ENCODE measurements around the gene IL4.
"Not testable (repeated sequence)": the region's sequence is repeated elsewhere in the genome, so short reads cannot be mapped to it uniquely, and the experiment has no call there.

Gene IL4

DNA sequence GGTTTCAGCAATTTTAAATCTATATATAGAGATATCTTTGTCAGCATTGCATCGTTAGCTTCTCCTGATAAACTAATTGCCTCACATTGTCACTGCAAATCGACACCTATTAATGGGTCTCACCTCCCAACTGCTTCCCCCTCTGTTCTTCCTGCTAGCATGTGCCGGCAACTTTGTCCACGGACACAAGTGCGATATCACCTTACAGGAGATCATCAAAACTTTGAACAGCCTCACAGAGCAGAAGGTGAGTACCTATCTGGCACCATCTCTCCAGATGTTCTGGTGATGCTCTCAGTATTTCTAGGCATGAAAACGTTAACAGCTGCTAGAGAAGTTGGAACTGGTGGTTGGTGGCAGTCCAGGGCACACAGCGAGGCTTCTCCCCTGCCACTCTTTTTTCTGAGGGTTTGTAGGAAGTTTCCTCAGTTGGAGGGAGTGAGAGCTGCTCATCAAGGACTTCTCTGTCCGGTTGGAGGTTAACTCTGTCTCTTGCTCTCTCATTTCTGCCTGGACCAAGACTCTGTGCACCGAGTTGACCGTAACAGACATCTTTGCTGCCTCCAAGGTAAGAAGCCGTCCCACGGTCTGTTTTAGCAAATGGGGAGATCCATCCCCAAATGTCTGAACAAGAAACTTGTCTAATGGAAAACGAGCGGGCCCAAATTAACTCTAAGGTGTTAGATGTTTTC is at the start of gene IL4:
Gene IL4, plus strand, starts transcription at position 51 of the 692 bp plus-strand sequence. Its CDS starts 62 bp downstream, at position 113.
- no peak for DNase-seq (ENCODE audit: low read depth)

DNA sequence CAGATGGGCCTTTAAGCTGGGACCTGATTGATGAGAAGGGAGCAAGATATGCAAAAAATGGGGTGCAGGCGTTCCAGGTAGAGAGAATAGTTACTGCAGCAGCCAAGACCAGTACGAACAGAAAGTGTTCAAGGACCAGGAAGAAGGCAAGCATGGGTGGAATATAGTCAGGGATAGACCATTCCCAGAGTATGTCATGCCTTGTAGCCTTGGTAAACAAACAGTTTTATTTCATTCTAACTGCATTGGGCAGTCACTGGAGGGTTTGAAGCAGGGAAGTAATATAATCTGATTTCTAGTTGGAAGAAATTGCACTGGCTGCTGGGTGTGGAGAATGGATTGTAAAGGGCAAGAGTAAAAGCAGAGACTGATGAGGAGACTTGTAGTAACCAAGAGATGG is 46.3 kb upstream of the IL4 start:
- DNase-seq (ENCODE audit: low read depth), result no peak

- DNase-seq (ENCODE audit: low read depth), result no peak
Observed at GRCh38 chr5:132628814-132629213, 45.0 kb upstream of the IL4 start.

- DNase-seq (ENCODE audit: low read depth), result no peak
Observed at GRCh38 chr5:132629230-132629944, 44.4 kb upstream of the IL4 start.

DNA sequence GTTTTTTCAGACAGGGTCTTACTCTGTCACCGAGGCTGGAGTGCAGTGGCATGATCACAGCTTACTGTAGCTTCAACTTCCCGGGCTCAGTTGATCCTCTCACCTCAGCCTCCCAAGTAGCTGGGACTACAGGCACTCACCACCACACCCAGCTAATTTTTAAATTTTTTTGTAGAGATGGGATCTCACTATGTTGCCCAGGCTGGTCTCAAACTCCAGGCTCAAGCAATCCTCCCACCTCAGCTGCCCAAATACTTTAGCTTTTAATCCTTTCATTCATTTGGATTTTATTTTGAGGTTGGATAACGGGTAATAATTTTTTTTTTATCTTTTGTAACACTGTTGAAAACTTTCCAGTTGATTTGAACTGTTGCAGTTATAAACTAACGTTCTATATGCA is 40.2 kb upstream of the IL4 start:
- not testable (repeated sequence) for DNase-seq (ENCODE audit: low read depth)

- no peak for DNase-seq (ENCODE audit: low read depth)
Observed at GRCh38 chr5:132635873-132636272, 37.9 kb upstream of the IL4 start.

- DNase-seq (ENCODE audit: low read depth), result no peak
Observed at GRCh38 chr5:132637241-132637640, 36.5 kb upstream of the IL4 start.

DNA sequence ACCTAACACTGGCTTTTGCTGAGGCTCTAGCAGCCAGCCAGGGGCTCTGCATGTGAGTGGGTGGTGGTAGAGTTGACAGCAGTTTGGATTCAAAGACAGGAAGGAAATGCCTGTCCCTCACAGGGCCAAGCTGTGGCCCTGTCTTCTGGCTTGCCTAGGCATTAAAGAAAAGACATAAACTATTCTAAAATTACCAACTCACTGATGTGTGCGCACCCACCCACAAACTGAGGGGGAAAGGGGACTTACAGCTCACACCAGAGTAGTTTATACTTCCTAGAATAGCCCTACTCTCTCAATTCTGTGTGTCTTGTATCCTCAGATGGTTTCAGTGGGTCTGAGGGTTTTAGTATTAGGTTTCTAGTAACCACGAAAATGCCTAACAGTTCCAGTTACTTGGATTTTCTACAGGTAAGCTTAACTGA is 34.1 kb upstream of the IL4 start:
- DNase-seq (ENCODE audit: low read depth), result no peak

DNA sequence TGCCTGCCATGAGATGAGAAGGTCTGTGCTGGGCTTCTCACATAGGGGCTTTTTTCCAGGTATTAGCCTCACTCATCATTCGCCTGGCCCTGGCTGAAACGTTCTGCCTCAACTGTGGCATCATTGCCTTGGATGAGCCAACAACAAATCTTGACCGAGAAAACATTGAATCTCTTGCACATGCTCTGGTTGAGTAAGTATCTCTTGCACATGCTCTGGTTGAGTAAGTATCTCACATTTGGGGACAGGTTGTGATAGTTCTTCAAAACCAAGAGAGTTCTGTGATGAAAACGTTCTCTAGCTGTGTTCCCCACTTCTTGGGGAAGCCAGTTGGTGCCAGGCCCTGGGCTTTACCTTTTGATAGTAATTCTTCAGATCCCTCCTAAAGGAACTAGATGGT is 33.2 kb upstream of the IL4 start:
- DNase-seq (ENCODE audit: low read depth), result no peak

GRCh38 chr5:132641241-132641723 is 32.5 kb upstream of the IL4 start:
- DNase-seq (ENCODE audit: low read depth), result no peak

GRCh38 chr5:132641841-132642240 is 31.9 kb upstream of the IL4 start:
- DNase-seq (ENCODE audit: low read depth), result no peak

DNA sequence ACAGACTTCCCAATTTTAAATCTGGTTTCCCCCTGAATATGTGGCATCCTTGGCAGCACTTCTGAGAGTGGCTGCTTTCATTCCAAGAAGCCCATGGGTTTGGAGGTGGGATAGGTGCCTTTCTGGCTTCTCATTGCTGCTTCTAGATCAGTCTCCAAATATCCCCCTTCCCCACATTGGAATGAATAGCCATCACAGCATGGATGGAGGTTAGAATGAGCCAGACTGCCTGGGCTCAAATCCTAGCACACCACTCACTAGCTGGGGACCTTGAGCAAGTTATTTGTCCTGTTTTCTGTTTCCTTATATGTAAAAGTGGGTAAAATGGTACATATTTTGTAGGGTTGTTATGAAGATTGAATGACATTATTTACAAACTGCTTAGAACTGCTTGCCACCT is 29.6 kb upstream of the IL4 start:
- no peak for DNase-seq (ENCODE audit: low read depth)

DNA sequence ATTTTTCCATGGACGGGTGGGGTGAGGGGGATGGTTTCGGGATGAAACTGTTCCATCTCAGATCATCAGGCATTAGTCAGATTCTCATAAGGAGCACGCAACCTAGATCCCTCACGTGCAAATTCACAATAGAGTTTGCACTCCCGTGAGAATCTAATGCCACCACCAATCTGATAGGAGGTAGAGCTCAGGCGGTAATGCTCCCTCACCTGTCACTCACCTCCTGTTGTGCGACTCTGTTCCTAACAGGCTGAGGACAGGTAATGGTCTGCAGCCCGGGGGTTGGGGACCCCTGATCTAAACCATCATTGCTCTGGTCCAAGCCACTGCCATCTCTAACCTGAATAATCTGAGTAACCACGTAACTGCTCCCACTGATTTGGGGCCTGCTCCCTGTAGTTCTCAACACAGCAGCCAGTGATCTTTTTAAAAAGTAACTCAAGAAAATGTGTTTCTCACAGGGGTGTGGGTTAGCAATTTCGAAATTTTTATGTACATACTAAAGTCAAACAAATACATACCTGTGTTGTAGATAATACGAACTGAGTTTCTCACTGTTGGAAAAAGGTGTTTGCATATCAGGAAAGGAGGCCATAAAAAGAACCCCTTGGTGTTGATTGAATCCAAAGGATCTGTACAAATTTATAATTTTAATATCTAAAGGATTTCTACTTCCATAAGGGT is 27.1 kb upstream of the IL4 start:
- DNase-seq (ENCODE audit: low read depth), result no peak

GRCh38 chr5:132647473-132647872 is 26.3 kb upstream of the IL4 start:
- no peak for DNase-seq (ENCODE audit: low read depth)

GRCh38 chr5:132648355-132648754 is 25.4 kb upstream of the IL4 start:
- no peak for DNase-seq (ENCODE audit: low read depth)

- no peak for DNase-seq (ENCODE audit: low read depth)
Observed at GRCh38 chr5:132651838-132652469, 21.8 kb upstream of the IL4 start.

- DNase-seq (ENCODE audit: low read depth), result no peak
Observed at GRCh38 chr5:132653716-132654115, 20.1 kb upstream of the IL4 start.

DNA sequence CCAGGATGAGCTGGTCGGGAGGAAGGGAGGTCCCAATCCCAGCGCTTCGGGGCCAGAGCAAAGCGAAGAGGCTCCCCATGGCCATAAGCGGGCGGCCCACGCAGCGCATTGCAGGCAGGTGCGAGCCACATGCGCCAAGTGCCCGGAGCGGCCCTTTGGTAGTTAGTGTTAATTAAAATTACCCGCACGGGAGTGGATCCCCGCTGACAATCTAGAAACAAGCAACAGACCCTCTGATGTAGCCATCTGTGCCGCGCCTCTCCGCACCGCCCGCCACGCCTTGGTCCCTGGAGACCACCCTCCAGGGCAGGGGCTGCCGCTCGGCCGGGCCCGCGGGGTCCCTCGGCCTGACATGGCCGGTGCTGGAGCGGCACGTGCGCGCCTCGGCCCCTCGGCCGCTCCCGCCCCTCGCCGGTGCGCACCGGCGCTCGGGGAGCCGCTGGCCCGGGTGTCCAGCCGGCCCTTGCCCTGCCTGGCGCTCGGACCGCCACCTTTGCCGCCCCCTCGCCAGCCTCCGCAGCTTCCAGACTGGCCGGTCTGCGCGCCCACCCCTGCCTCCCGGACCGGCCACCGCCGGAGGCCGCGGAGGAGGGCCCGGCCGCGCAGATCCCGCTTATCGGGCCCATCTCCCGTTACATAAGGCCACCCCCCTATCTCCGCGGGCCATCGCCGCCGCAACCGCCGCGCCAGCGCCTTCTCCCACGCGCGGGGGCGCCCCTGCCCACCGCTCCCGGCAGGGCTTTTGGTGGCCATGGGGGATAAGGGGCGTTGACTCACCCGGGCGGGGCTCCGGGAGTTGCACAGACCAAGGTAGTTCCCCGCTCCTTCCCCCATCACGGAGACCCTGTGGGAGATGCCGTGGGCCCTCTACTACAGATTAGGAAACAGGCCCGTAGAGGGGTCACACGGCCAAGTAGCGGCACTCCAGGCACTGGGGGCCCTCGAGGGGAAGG is 17.7 kb upstream of the IL4 start:
- no peak for DNase-seq (ENCODE audit: low read depth)

- DNase-seq (ENCODE audit: low read depth), result no peak
Observed at GRCh38 chr5:132656774-132657355, 16.9 kb upstream of the IL4 start.

DNA sequence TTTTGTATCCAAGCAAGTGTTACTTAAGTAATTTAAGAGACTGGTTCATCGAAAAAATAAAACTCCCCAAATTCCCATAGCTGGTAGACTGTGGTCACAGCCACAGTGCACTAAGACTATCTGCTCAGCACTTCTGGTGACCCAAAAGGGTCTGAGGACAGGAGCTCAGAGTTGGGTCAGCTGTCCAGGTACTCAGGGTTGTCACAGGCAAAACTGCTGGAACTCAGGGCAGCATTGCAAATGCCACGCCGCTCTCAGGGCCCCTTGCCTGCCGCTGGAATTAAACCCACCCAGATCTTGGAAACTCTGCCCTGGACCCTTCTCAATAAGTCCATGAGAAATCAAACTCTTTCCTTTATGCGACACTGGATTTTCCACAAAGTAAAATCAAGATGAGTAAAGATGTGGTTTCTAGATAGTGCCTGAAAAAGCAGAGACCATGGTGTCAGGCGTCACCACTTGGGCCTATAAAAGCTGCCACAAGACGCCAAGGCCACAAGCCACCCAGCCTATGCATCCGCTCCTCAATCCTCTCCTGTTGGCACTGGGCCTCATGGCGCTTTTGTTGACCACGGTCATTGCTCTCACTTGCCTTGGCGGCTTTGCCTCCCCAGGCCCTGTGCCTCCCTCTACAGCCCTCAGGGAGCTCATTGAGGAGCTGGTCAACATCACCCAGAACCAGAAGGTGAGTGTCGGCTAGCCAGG is 16.0 kb upstream of the IL4 start, which contains the start of gene IL13:
Gene IL13, plus strand, starts transcription at position 498 of the 705 bp plus-strand sequence. Its CDS starts 14 bp downstream, at position 512.
- DNase-seq (ENCODE audit: low read depth), result no peak

All from HS-5 (cell line).